Stomach (tissue), 9 donors: ENCODE measurements around the gene PPP1R1C. TPM values are rescaled to one million over a fixed set of nuclear protein-coding genes. Genes with fewer than 3 reads are reported as not detected.

ENCODE experiments used
- DNase-seq, 2 donors: peaks; one replicate each; pipeline versions ENCODE4 v3.0.0 to v3.0.0-alpha.2; 2013 to 2019
- H3K27ac ChIP-seq, 5 donors: fragments of 200-600 bp in 4 of 5; sonication (generic) in 4 of 5; one replicate each; pipeline ENCODE4 v1.5.1; 2013 to 2019; ENCODE audit warnings: mild to moderate bottlenecking in 1 of 5, moderate library complexity in 1 of 5
- H3K27me3 ChIP-seq, 3 donors: fragments of 200-600 bp; sonication (generic); one replicate each; pipeline ENCODE4 v1.5.1; 2017 to 2019; ENCODE audit warnings: mixed run types in 1 of 3
- H3K36me3 ChIP-seq, 4 donors: fragments of 200-600 bp; sonication (generic); 1 replicate in 3 of 4; 2 replicates in 1 of 4; pipeline ENCODE4 v1.5.1; 2016 to 2019
- H3K4me1 ChIP-seq, 4 donors: fragments of 200-600 bp; sonication (generic); one replicate each; pipeline ENCODE4 v1.5.1; 2016 to 2019
- H3K4me3 ChIP-seq, 4 donors: fragments of 200-600 bp; sonication (generic) in 3 of 4; one replicate each; pipeline ENCODE4 v1.5.1; 2016 to 2019; ENCODE audit warnings: mild to moderate bottlenecking in 1 of 4
- H3K9me3 ChIP-seq, 4 donors: fragments of 200-600 bp; sonication (generic); one replicate each; pipeline ENCODE4 v1.5.1; 2016 to 2019
- EP300 ChIP-seq: sonication (generic); formaldehyde crosslinking; IDR thresholded peaks from one replicate; pipeline ENCODE4 v1.6.1; 2017; ENCODE audit warnings: antibody characterized with exemption
- POLR2A ChIP-seq, 4 donors: fragments of 450-650 bp; IDR thresholded peaks; one replicate each; pipeline ENCODE4 v1.6.1; 2016; ENCODE audit warnings: antibody characterized with exemption in 4 of 4, control low read depth in 2 of 4, mild to moderate bottlenecking in 1 of 4, moderate library complexity in 1 of 4
- POLR2AphosphoS5 ChIP-seq, 3 donors: sonication (generic); formaldehyde crosslinking; IDR thresholded peaks; one replicate each; pipeline ENCODE4 v1.6.1; 2016; ENCODE audit warnings: antibody characterized with exemption in 3 of 3
- WGBS, 5 donors: extraction: QIAGEN DNeasy Blood & Tissue Kit in 3 of 5; methylation state at CpG; one replicate each; pipeline versions ENCODE4 v1.1.5 to v1.1.7; 2013 to 2018; 5-methylcytosine and 5-hydroxymethylcytosine counted together
- intact Hi-C: fragments of 100-400 bp; cut with DNase I; formaldehyde crosslinking; loops from one replicate; pipeline ENCODE4 v1.15.1; 2023; ENCODE audit warnings: low total_unique reads
- polyA plus RNA-seq, 3 donors: library from polyadenylated mRNA; stranded (reverse); fragments of 200-250 nt; gene quantifications; one replicate each; pipeline ENCODE4 v1.2.3, GENCODE V29; 2013
- total RNA-seq, 5 donors: library from RNA; depleted of rRNA; stranded (reverse); fragments of >200 nt; gene quantifications; one replicate each; pipeline versions ENCODE4 v1.1.0 to v1.2.3, GENCODE V29; 2014 to 2016
- TF ChIP-seq, protein P1 (sequence below), 7 experiments: fragments of 450-650 bp in 4 of 7; fragments of 200-600 bp in 3 of 7; sonication (generic) in 3 of 7; IDR thresholded peaks; one replicate each; pipeline ENCODE4 v1.5.1; 2016 to 2019; ENCODE audit warnings: antibody characterized with exemption in 7 of 7, control low read depth in 2 of 7, mild to moderate bottlenecking in 1 of 7
- donor health status: healthy with polysubstance abuse.
- donor health status: Bipolar disorder and iron deficiency.
- donor health status: healthy.

The PPP1R1C gene
- total and polyA plus RNA-seq, 8 donors, result 1.6 to 10.4 (median 3.9) TPM; not detected in 4

DNA sequence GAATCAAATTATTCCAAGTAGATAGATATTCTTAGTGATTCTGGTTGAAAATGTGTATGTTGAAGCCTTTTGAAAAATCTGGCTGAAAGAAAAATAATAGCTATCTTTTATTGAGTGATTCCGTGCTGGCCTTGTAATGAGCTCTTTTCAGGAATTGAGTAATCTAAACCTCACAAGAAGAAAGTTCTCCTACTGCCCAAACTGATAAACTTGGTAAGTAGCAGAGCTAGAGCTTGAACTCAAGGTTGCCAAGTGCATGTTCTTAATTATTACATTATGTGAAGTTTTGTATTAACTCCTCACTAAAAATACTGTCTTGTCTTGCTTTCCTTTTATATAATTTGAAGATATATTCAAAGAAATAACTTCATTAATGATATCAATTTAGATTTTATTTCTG lies 1.6 kb upstream of the PPP1R1C start:
- Histone ChIP-seq H3K27me3 (no peaks in the 10 kb centered on the region), H3K4me3 (no peak overlapping the region), H3K36me3 (no peaks in the 10 kb centered on the region), H3K9me3 (no peaks in the 10 kb centered on the region), H3K27ac (peak overlapping the region in 1 of 5 donors; percentile 64), H3K4me1 (peaks cover 7 to 20% (median 15%) of the 10 kb centered on the region in 4 donors)
- intact Hi-C loops, result no loop called here
- no peak for DNase-seq
- TF ChIP-seq POLR2AphosphoS5 (IDR thresholded peaks at IDR 0.05) (no peak), EP300 (no peak), POLR2A (IDR thresholded peaks at IDR 0.05) (no peak)
- TF ChIP-seq, protein P1, sequence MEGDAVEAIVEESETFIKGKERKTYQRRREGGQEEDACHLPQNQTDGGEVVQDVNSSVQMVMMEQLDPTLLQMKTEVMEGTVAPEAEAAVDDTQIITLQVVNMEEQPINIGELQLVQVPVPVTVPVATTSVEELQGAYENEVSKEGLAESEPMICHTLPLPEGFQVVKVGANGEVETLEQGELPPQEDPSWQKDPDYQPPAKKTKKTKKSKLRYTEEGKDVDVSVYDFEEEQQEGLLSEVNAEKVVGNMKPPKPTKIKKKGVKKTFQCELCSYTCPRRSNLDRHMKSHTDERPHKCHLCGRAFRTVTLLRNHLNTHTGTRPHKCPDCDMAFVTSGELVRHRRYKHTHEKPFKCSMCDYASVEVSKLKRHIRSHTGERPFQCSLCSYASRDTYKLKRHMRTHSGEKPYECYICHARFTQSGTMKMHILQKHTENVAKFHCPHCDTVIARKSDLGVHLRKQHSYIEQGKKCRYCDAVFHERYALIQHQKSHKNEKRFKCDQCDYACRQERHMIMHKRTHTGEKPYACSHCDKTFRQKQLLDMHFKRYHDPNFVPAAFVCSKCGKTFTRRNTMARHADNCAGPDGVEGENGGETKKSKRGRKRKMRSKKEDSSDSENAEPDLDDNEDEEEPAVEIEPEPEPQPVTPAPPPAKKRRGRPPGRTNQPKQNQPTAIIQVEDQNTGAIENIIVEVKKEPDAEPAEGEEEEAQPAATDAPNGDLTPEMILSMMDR (IDR thresholded peaks at IDR 0.05), result no peak
- 41 to 73% (median 46%) methylated on average over 1 of the region's 1 CpG for WGBS, 5 donors

DNA sequence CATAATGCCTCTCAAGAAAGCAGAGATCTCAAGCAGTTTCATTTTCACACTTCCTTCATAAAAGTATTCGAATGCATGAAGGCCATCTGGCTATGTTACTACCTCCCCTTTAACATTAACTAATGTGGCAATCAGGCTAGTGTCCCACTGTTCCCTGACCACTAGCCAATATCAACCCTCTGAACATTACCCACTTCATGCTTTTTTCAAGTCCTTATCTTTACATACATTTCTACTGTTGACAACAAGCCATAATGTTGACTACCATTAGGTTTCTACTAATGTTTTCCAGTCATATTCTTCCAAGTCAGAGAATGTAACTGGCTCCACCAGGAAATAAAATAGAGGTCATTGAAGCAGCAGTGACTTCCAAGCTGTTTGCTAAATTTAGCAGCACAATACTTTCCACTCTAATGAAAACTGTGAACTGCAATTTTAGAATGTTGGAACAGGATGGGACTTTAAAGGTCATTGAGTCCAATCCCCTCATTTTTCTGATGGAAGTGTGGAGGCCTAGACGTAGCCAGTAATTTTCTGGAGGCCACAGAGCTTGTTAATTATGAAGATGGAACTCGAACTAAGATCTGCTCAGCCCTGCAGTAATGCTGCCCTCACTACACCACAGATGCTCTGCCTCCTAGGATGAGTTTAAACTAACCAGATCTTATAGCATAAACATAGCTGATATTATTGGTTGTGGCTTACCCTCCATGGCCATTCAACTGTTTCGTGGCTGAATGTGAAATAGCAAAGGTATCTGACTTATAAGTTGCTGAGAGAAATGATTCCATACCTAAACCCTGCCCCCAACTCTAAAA lies 630 bp upstream of the PPP1R1C start:
- 40 to 55% (median 45%) methylated on average over 4 of the region's 4 CpGs for WGBS, 5 donors
- peak overlapping the region; percentile 25 to 64 (median 49) for H3K27ac ChIP-seq

DNA sequence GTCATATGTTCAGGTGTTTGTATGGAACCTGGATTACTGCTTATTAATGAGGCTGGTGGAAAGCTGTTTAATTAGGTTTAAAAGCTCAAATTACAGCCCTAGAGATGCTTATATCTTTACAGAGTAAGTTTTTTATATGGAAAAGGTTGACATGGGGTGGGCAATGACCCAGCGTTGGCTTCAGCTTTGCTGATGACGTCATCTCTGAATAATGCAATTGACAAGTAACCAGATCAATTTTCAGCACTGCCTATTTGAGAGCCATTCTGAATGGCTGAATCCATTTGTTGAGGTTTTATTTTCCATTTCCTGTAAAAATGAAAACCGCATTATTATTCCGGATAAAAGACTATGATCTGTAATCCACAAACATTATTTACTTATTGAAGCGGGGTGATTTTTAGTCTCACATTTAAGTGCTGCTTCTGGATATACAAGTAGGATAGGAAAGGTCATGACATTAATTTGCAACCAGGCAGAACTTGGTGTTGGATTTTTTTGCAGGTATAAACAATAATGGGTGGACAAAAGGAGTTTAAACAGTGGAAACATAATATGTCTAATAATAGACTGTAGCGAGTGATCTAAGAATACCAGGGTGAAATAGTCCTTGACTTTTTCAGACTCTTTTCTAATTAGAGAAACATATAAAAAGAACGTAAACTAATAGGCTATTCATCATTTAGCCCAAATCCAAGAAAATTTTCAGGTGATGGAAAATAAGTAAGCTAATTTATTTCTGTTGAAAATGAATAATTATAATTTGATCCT lies 2.7 kb downstream of the PPP1R1C start:
- Histone ChIP-seq H3K4me3 (no peak overlapping the region), H3K27me3 (no peaks in the 10 kb centered on the region), H3K27ac (no peak overlapping the region), H3K9me3 (no peaks in the 10 kb centered on the region), H3K4me1 (peaks cover 7 to 20% (median 15%) of the 10 kb centered on the region in 4 donors), H3K36me3 (no peaks in the 10 kb centered on the region)
- WGBS, 5 donors, result 64 to 81% (median 77%) methylated on average over 7 of the region's 7 CpGs
- TF ChIP-seq POLR2AphosphoS5 (IDR thresholded peaks at IDR 0.05) (no peak), EP300 (no peak)
- TF ChIP-seq, protein P1 (IDR thresholded peaks at IDR 0.05), result no peak
- no peak for DNase-seq
- intact Hi-C loops, result no loop called here

More for the DNA sequence above, 630 bp upstream of the PPP1R1C start:
- Histone ChIP-seq H3K36me3 (no peaks in the 10 kb centered on the region), H3K4me3 (no peak overlapping the region), H3K4me1 (peaks cover 7 to 20% (median 15%) of the 10 kb centered on the region in 4 donors), H3K27me3 (no peaks in the 10 kb centered on the region), H3K9me3 (no peaks in the 10 kb centered on the region)
- peak in 1 of 2 donors; percentile 34 for DNase-seq
- intact Hi-C loops, result no loop called here
- no peak for TF ChIP-seq EP300
- TF ChIP-seq, protein P1 (IDR thresholded peaks at IDR 0.05), result no peak
- TF ChIP-seq POLR2AphosphoS5 (IDR thresholded peaks at IDR 0.05), result no peak
- no peak for TF ChIP-seq POLR2A (IDR thresholded peaks at IDR 0.05)

DNA sequence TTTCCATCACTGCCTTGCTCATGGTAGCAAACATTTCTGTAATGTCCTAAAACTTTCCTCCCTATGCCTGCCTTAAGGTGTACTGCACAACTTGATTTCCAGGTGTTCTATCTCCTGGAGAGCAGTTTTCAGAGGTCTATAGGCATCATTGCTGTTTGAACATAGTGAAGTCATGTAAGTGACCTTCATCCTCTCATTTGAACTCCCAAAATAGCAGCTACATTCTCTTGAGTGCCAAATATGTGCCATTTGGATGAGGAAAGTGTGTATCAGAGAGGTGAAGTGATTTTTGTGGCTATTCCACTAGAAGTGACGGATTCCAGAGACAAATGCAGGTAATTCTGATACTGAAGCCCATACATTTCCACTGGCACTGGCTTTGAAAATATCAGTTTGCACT lies 3.4 kb downstream of the PPP1R1C start:
- Histone ChIP-seq H3K4me1 (peaks cover 7 to 17% (median 14%) of the 10 kb centered on the region in 4 donors), H3K4me3 (no peak overlapping the region), H3K36me3 (no peaks in the 10 kb centered on the region), H3K9me3 (no peaks in the 10 kb centered on the region), H3K27ac (no peak overlapping the region), H3K27me3 (no peaks in the 10 kb centered on the region)
- TF ChIP-seq POLR2AphosphoS5 (IDR thresholded peaks at IDR 0.05) (no peak), POLR2A (IDR thresholded peaks at IDR 0.05) (no peak), EP300 (no peak)
- TF ChIP-seq, protein P1 (IDR thresholded peaks at IDR 0.05), result no peak
- WGBS, 5 donors, result 73 to 92% (median 81%) methylated on average over 1 of the region's 1 CpG
- DNase-seq, result no peak
- intact Hi-C loops, result no loop called here
